Epithelial cell of esophagus (primary cell): ENCODE measurements around the gene MARCHF10.
"Not testable (repeated sequence)": the region's sequence is repeated elsewhere in the genome, so short reads cannot be mapped to it uniquely, and the experiment has no call there.

Source experiments
- DNase-seq: peaks from one replicate; pipeline ENCODE4 v3.0.0; 2010; ENCODE audit warnings: low read depth
- H3K4me3 ChIP-seq: 2 replicates; pipeline ENCODE4 v1.5.1; 2011; ENCODE audit warnings: mild to moderate bottlenecking, low read length, control low read depth
- CTCF ChIP-seq: IDR thresholded peaks from 2 replicates; pipeline ENCODE4 v1.5.1; 2011; ENCODE audit warnings: low read depth, mild to moderate bottlenecking, low read length, control low read depth, inconsistent platforms; ENCODE audit not compliant: insufficient read depth; ENCODE audit errors: missing control alignments

MARCHF10 gene

GRCh38 chr17:62848334-62848733, 40.2 kb upstream of the MARCHF10 start:
- no peak for DNase-seq
- H3K4me3 ChIP-seq, result no peak overlapping the region
- no peak for TF ChIP-seq CTCF

GRCh38 chr17:62847426-62847825, 39.3 kb upstream of the MARCHF10 start:
- no peak overlapping the region for H3K4me3 ChIP-seq
- TF ChIP-seq CTCF, result no peak
- DNase-seq, result no peak

GRCh38 chr17:62840871-62841270, 32.8 kb upstream of the MARCHF10 start:
- DNase-seq, result no peak
- no peak overlapping the region for H3K4me3 ChIP-seq
- no peak for TF ChIP-seq CTCF

- H3K4me3 ChIP-seq, DNase-seq: not testable (repeated sequence)
These were observed 25.7 kb upstream of the MARCHF10 start for GRCh38 chr17:62833816-62834215.

GRCh38 chr17:62832405-62832804, 24.3 kb upstream of the MARCHF10 start:
- DNase-seq, result no peak
- TF ChIP-seq CTCF, result no peak
- no peak overlapping the region for H3K4me3 ChIP-seq

GRCh38 chr17:62831066-62831465, 23.0 kb upstream of the MARCHF10 start:
- not testable (repeated sequence) for DNase-seq

GRCh38 chr17:62827746-62828485, 19.8 kb upstream of the MARCHF10 start:
- no peak overlapping the region for H3K4me3 ChIP-seq
- DNase-seq, result no peak
- TF ChIP-seq CTCF, result no peak

More at GRCh38 chr17:62831066-62831465, 23.0 kb upstream of the MARCHF10 start:
- not testable (repeated sequence) for H3K4me3 ChIP-seq

GRCh38 chr17:62826956-62827355, 18.8 kb upstream of the MARCHF10 start:
- TF ChIP-seq CTCF, result no peak
- no peak for DNase-seq

More at GRCh38 chr17:62826956-62827355, 18.8 kb upstream of the MARCHF10 start:
- H3K4me3 ChIP-seq, result no peak overlapping the region
